ENCODE data around the gene DHX40. TPM values are rescaled to one million over a fixed set of nuclear protein-coding genes. Genes with fewer than 3 reads are reported as not detected.

The DHX40 gene
- total RNA-seq, 1 donor from 2014 or later, result 30.0 TPM

- Mint-ChIP-seq H3K36me3 (ENCODE audit: low read depth) (peaks cover 10% of the 10 kb centered on the region), H3K27ac (ENCODE audit: unreplicated experiment) (no peak overlapping the region), H3K27me3 (ENCODE audit: low read depth) (no peaks in the 10 kb centered on the region), H3K9me3 (ENCODE audit: low read depth) (no peaks in the 10 kb centered on the region), H3K4me3 (ENCODE audit: unreplicated experiment) (no peak overlapping the region), H3K4me1 (ENCODE audit: low read depth) (peaks cover 67% of the 10 kb centered on the region)
- no peak for TF ChIP-seq CTCF (IDR thresholded peaks at IDR 0.05)
- no peak for DNase-seq (ENCODE audit: low spot score)
Observed at GRCh38 chr17:59629174-59629573, 63.8 kb downstream of the DHX40 start.

- Mint-ChIP-seq H3K36me3 (ENCODE audit: low read depth) (peaks cover 8% of the 10 kb centered on the region), H3K4me3 (ENCODE audit: unreplicated experiment) (no peak overlapping the region), H3K4me1 (ENCODE audit: low read depth) (peaks cover 75% of the 10 kb centered on the region), H3K27me3 (ENCODE audit: low read depth) (no peaks in the 10 kb centered on the region), H3K27ac (ENCODE audit: unreplicated experiment) (peak overlapping the region; percentile 76), H3K9me3 (ENCODE audit: low read depth) (no peaks in the 10 kb centered on the region)
- no peak for TF ChIP-seq CTCF (IDR thresholded peaks at IDR 0.05)
- DNase-seq (ENCODE audit: low spot score), result no peak
Observed at GRCh38 chr17:59631276-59631675, 65.9 kb downstream of the DHX40 start.

- H3K4me3 Mint-ChIP-seq (ENCODE audit: unreplicated experiment), result no peak overlapping the region
- H3K27me3 Mint-ChIP-seq (ENCODE audit: low read depth), result no peaks in the 10 kb centered on the region
- H3K4me1 Mint-ChIP-seq (ENCODE audit: low read depth), result peaks cover 71% of the 10 kb centered on the region
- no peaks in the 10 kb centered on the region for H3K9me3 Mint-ChIP-seq (ENCODE audit: low read depth)
- H3K27ac Mint-ChIP-seq (ENCODE audit: unreplicated experiment), result peak overlapping the region; percentile 32
- DNase-seq (ENCODE audit: low spot score), result no peak
- no peak for TF ChIP-seq CTCF (IDR thresholded peaks at IDR 0.05)
- peaks cover 8% of the 10 kb centered on the region for H3K36me3 Mint-ChIP-seq (ENCODE audit: low read depth)
Observed at GRCh38 chr17:59632398-59632797, 67.0 kb downstream of the DHX40 start.

- Mint-ChIP-seq H3K4me3 (ENCODE audit: unreplicated experiment) (no peak overlapping the region), H3K9me3 (ENCODE audit: low read depth) (no peaks in the 10 kb centered on the region), H3K36me3 (ENCODE audit: low read depth) (peaks cover 7% of the 10 kb centered on the region), H3K27ac (ENCODE audit: unreplicated experiment) (no peak overlapping the region), H3K27me3 (ENCODE audit: low read depth) (no peaks in the 10 kb centered on the region), H3K4me1 (ENCODE audit: low read depth) (peaks cover 66% of the 10 kb centered on the region)
- no peak for DNase-seq (ENCODE audit: low spot score)
- no peak for TF ChIP-seq CTCF (IDR thresholded peaks at IDR 0.05)
Observed at GRCh38 chr17:59633658-59634359, 68.4 kb downstream of the DHX40 start.

GRCh38 chr17:59634632-59635541 lies 69.5 kb downstream of the DHX40 start:
- Mint-ChIP-seq H3K36me3 (ENCODE audit: low read depth) (peaks cover 7% of the 10 kb centered on the region), H3K4me3 (ENCODE audit: unreplicated experiment) (no peak overlapping the region), H3K9me3 (ENCODE audit: low read depth) (no peaks in the 10 kb centered on the region), H3K27me3 (ENCODE audit: low read depth) (no peaks in the 10 kb centered on the region), H3K4me1 (ENCODE audit: low read depth) (peaks cover 61% of the 10 kb centered on the region), H3K27ac (ENCODE audit: unreplicated experiment) (peak overlapping the region; percentile 89)
- no peak for TF ChIP-seq CTCF (IDR thresholded peaks at IDR 0.05)
- no peak for DNase-seq (ENCODE audit: low spot score)
